ENCODE data around the gene CEL. TPM values are rescaled to one million over a fixed set of nuclear protein-coding genes. Genes with fewer than 3 reads are reported as not detected.

CEL gene
- total and polyA plus RNA-seq, 10 of the 15 experiments (the other 5 are each of a cell fraction or from before 2014, with no cell fraction given) = 0.05 to 4.1 (median 0.29) TPM; not detected in 2

GRCh38 chr9:133073086-133074014, 11.6 kb downstream of the CEL start (continued):
- TF ChIP-seq REST (IDR thresholded peaks at IDR 0.05; ENCODE audit: low read depth, low read length) (no peak), TBL1XR1 (IDR thresholded peaks at IDR 0.05; ENCODE audit: low read depth, low read length) (no peak), KDM1A (IDR thresholded peaks at IDR 0.05; ENCODE audit: borderline replicate concordance) (no peak), ELK1 (IDR thresholded peaks at IDR 0.05; ENCODE audit: low read depth, low read length) (no peak), TCF12 (IDR thresholded peaks at IDR 0.05; ENCODE audit: low read depth, low read length) (no peak), E2F8 (IDR thresholded peaks at IDR 0.05; ENCODE audit: low read depth, partially characterized antibody) (no peak), SUPT20H (IDR thresholded peaks at IDR 0.05; ENCODE audit: borderline replicate concordance, control insufficient read depth, low read depth, low read length) (no peak)
